HG03064 (cell line): ENCODE measurements around the gene CD69.

ENCODE experiments used
- ATAC-seq: cut with Tn5 transposase; IDR thresholded peaks from one replicate; pipeline ENCODE4 v1.9.1; 2021; ENCODE audit warnings: low read depth; ENCODE audit not compliant: unreplicated experiment

The CD69 gene

DNA sequence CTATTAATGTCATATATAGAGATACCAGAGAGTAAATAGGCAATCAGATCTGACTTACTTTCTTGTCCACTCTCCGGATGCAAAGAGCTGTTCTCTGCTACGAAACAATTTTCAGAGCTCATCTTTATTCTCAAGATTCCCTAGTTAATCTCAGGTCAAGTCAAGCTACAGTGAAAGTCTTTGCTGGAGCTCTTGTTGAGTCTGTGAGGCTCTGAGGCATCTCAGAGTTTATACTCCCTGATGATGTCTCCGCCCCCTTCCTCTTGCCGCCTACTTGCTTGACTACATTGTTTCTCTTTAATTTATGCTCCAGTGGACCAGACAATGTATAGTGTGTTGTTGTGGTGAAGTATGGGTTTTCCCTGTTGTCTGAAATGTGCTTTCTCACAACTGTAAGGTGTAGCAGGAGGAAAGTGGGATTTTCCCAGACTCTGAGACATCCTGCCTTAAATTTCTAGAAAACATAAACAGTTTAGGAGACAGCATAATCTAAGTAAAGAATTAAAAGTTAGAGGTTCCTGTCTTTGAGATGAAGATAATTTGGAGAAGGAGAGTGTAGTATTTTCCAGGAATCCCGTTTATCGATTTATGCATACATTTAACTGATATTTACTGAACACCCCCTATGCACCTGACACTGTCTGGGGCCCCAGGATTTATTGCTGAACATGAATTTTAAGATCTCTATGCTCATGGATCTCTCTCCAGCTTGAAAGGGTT is at the start of gene CD69:
CD69 (minus strand) TSS at position 203 of the 720 bp plus-strand sequence; CDS start at position 122, 81 bp downstream.
- peak; percentile 40 for ATAC-seq

GRCh38 chr12:9809866-9810265 is 49.2 kb upstream of the CD69 start:
- no peak for ATAC-seq

GRCh38 chr12:9809338-9809737 is 48.6 kb upstream of the CD69 start:
- ATAC-seq, result no peak

GRCh38 chr12:9808504-9808903 is 47.8 kb upstream of the CD69 start:
- no peak for ATAC-seq

GRCh38 chr12:9806714-9807113 is 46.0 kb upstream of the CD69 start:
- ATAC-seq, result no peak

DNA sequence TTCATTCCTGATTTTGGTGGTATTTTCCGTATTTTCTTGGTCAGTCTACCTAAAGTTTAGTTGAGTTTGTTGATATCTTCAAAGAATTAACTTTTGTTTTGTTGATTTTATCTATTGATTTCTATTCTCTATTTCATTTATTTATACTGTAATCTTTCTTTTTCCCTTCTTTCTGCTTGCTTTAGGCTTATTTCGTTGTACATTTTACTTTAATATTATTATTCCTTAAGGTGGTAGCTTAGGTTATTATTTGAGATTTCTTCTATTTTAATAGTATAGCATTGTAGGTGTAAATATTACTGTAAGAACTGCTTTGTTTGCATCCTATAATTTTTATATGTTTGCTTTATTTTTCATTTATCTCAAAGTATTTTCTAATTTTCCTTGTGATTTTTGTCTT is 45.2 kb upstream of the CD69 start:
- no peak for ATAC-seq

DNA sequence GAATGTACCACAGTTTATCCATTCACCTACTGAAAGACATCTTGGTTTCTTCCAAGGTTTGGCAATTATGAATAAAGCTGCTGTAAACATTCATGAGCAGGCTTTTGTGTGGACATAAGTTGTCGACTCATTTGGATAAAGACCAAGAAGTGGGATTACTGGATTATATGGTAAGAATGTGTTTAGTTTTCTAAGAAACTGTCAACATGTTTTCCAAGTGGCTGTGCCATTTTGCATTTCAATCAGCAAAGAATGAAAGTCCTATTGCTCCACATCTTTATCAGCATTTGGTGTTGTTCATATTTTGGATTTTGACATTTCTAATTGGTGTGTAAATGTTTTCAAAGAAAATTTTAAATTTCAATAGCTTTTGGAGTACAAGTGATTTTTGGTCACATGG is 39.3 kb upstream of the CD69 start:
- no peak for ATAC-seq

- ATAC-seq, result peak; percentile 88
Observed at GRCh38 chr12:9797722-9798619, 37.3 kb upstream of the CD69 start.

GRCh38 chr12:9796971-9797370 is 36.3 kb upstream of the CD69 start:
- ATAC-seq, result no peak

GRCh38 chr12:9796346-9796745 is 35.6 kb upstream of the CD69 start:
- no peak for ATAC-seq

DNA sequence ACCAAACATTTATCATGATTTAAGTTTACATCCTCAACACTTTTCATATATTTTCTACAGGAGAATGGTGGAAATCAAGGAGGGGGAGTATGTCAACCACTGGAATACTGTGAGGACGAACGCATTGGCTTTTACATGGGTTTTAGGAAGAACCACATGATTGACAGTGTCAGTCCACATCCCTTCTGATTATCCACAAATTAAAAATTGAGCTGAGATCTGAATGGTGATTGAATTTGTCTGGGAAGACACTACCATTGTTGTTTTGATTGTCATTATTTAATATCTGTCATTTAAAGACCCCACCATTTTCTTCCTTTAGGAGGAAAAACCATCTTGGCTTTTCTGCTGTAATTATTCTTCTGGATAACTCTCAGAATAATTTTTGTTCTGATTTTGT is 35.2 kb upstream of the CD69 start:
- ATAC-seq, result no peak

DNA sequence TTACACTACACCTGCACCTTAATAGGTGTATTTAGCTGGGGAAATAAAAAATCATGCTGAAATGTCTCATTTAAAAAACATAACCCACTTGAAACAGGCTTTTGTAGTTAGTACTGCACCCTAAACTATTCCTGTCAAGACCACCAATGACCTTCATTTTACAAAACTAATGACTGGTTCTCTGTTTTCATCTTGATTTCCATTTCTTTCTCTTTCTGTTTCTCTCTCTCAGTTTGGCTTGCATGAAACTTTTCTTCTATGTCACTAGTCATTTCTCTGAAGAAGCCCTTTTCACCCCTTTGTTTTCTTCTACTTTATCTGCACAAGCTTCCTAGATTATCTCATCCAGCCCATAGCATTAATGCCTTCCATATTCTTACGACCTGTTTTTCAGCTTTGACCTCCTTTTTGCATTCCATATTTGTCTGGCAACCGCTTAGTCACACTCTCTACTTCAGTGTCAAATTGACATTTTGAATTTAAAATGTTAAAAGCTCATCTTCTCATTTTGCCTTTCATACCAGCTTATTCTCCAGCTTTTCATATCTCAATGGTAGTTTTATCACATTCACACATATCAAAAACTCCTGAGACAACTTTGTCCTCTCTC is 33.9 kb upstream of the CD69 start:
- ATAC-seq, result no peak

GRCh38 chr12:9793779-9794395 is 33.2 kb upstream of the CD69 start:
- ATAC-seq, result no peak

- no peak for ATAC-seq
Observed at GRCh38 chr12:9792961-9793617, 32.4 kb upstream of the CD69 start.

DNA sequence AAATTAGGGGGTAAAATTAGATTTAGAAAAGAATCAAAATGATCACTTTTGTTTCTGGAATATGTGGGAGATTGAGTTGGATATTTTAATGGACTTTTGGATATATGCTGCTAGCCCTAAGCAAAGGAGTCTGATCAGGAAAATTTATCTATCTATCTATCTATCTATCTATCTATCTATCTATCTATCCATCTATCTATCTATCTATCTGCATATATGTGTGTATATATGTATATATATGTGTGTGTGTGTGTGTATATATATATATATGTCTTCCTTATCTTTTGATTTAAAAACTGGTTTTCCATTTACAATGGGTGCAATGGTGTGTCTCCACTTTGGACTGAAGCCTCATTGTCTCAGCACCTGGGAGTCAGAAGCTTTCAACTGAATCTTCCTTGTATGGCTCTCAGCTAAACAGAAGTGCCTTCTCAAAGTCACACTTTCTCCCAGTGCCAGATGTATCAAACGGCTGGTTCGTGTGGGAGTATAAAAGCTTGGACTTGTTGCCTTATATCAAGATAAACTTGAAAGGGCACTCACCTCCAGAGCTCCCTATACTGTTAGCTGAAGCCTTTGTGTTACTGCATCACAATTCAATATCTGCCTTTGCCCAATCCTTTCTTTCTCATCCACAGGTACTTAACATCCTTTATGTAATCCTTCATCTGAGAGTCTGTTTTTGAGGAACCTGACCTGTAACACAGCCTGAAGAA is 31.6 kb upstream of the CD69 start:
- no peak for ATAC-seq

GRCh38 chr12:9786726-9787717 is 26.3 kb upstream of the CD69 start:
- no peak for ATAC-seq

- ATAC-seq, result no peak
Observed at GRCh38 chr12:9784816-9785215, 24.1 kb upstream of the CD69 start.

- ATAC-seq, result no peak
Observed at GRCh38 chr12:9784326-9784725, 23.6 kb upstream of the CD69 start.
